ENCODE data around the gene CHCT1. TPM values are rescaled to one million over a fixed set of nuclear protein-coding genes. Genes with fewer than 3 reads are reported as not detected.
"Not testable (repeated sequence)": the region's sequence is repeated elsewhere in the genome, so short reads cannot be mapped to it uniquely, and the experiment has no call there.

Gene CHCT1
- total and polyA plus RNA-seq, 12 donors, result 0.37 to 0.41 TPM; not detected in 10

DNA sequence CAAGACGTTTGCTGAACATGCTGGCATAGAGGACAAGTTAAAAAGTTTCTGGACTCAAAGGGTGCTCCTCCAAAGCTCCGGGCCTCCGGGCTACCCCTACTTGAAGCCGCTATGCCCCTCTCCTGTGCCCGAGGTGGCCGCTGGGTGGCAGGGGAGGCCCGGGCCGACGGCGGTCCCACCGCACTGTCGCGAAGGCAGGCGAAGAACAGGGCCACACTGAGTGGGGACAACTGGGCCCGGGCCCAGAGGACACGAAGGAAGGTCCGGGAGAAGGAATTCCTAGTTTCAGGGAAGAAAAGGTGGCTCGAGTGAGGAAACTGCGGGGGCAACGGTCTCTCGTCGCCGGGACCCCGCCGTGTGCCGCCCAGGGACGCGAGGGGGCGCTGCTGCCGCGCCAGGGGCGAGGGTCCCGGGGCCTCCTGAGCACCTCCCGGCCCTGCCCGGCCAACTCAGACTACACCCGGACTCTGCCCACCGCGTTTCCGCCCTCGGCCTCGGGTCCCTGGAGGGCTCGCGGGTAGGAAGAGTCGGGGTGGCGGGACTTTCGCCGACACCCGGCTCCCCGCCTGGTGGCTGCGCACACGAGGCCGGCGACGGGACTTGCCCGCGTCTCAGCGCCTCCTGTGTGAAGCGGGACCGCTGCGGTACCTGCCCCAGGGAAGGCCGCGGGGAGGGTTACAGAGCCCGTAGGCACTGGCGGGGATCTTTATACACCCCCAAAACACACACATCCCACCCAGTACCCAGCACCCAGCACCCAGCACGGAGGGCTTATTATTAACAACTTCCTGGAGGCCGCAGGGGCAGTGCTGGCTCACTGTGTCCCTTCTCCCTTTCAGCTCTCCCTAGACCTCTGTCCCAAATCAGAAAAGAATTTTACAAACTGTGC, 772 bp upstream of the CHCT1 start:
- H3K9me3 ChIP-seq (replicated peaks in 1 of 3), result no peaks in the 10 kb centered on the region
- intact Hi-C loops (cut with DNase I), result loop anchor here in 1 of 2 donors (10.0 kb wide), 1 partner anchor 187 kb away; no protein-coding TSS in a partner anchor
- 1 to 5% (median 3%) methylated on average over 23 to 66 of the region's 66 CpGs for WGBS, 4 donors
- no peaks in the 10 kb centered on the region for H3K36me3 ChIP-seq (replicated peaks in 1 of 2)
- H3K27ac ChIP-seq, result peak overlapping the region in 2 of 5 donors; percentile 45 to 47
- H3K27me3 ChIP-seq, result no peaks in the 10 kb centered on the region
- peak; percentile 60 to 76 (median 75) for DNase-seq
- TF ChIP-seq CTCF (IDR thresholded peaks at IDR 0.05), result peak; percentile 77 to 98 (median 91)
- TF ChIP-seq POLR2A (IDR thresholded peaks at IDR 0.05), result peak in 1 of 2 donors; percentile 11
- peak overlapping the region in 3 of 4 donors; percentile 7 to 61 (median 33) for H3K4me3 ChIP-seq
- peaks cover 0 to 8% of the 10 kb centered on the region in 2 donors for H3K4me1 ChIP-seq (replicated peaks in 1 of 2)

GRCh38 chr17:60423865-60424264, 1.6 kb downstream of the CHCT1 start:
- Histone ChIP-seq H3K4me3 (no peak overlapping the region), H3K36me3 (replicated peaks in 1 of 2) (no peaks in the 10 kb centered on the region), H3K27ac (no peak overlapping the region), H3K9me3 (replicated peaks in 1 of 3) (no peaks in the 10 kb centered on the region), H3K4me1 (replicated peaks in 1 of 2) (peaks cover 0 to 8% of the 10 kb centered on the region in 2 donors), H3K27me3 (no peaks in the 10 kb centered on the region)
- DNase-seq, result no peak
- TF ChIP-seq POLR2A (IDR thresholded peaks at IDR 0.05) (no peak), CTCF (IDR thresholded peaks at IDR 0.05) (no peak)
- intact Hi-C loops (cut with DNase I), result loop anchor here in 1 of 2 donors (10.0 kb wide), 1 partner anchor 189 kb away; no protein-coding TSS in a partner anchor
- 81 to 91% (median 86%) methylated on average over 2 to 3 of the region's 3 CpGs for WGBS, 4 donors

- TF ChIP-seq POLR2A (IDR thresholded peaks at IDR 0.05), result no peak
- TF ChIP-seq CTCF (IDR thresholded peaks at IDR 0.05), result no peak
- H3K4me1 ChIP-seq (replicated peaks in 1 of 2), result peaks cover 0 to 8% of the 10 kb centered on the region in 2 donors
- DNase-seq, result no peak
- H3K36me3 ChIP-seq (replicated peaks in 1 of 2), result no peaks in the 10 kb centered on the region
- H3K4me3 ChIP-seq, result no peak overlapping the region
- H3K27ac ChIP-seq, result no peak overlapping the region
- intact Hi-C loops (cut with DNase I), result loop anchor here in 1 of 2 donors (10.0 kb wide), 1 partner anchor 191 kb away; no protein-coding TSS in a partner anchor
- no peaks in the 10 kb centered on the region for H3K9me3 ChIP-seq (replicated peaks in 1 of 3)
- WGBS, 4 donors, result 60 to 92% (median 90%) methylated on average over 2 to 6 of the region's 6 CpGs
- no peaks in the 10 kb centered on the region for H3K27me3 ChIP-seq
These were observed 3.3 kb downstream of the CHCT1 start for GRCh38 chr17:60425626-60426025.

GRCh38 chr17:60426596-60426995, 4.3 kb downstream of the CHCT1 start:
- H3K4me3 ChIP-seq, result no peak overlapping the region
- TF ChIP-seq CTCF (IDR thresholded peaks at IDR 0.05) (no peak), POLR2A (IDR thresholded peaks at IDR 0.05) (no peak)
- no peaks in the 10 kb centered on the region for H3K9me3 ChIP-seq (replicated peaks in 1 of 3)
- intact Hi-C loops (cut with DNase I), result loop anchor here in 1 of 2 donors (10.0 kb wide), 1 partner anchor 192 kb away; no protein-coding TSS in a partner anchor
- WGBS, 4 donors, result 82 to 92% (median 91%) methylated on average over 8 to 10 of the region's 10 CpGs
- no peak overlapping the region for H3K27ac ChIP-seq
- H3K27me3 ChIP-seq, result no peaks in the 10 kb centered on the region
- peaks cover 0 to under 1% of the 10 kb centered on the region in 2 donors for H3K4me1 ChIP-seq (replicated peaks in 1 of 2)
- peak in 1 of 7 donors; percentile 28 for DNase-seq
- H3K36me3 ChIP-seq (replicated peaks in 1 of 2), result no peaks in the 10 kb centered on the region

- 79 to 87% (median 81%) methylated on average over 6 of the region's 6 CpGs for WGBS, 4 donors
- not testable (repeated sequence) for H3K36me3 ChIP-seq (replicated peaks in 1 of 2)
These were observed 6.2 kb downstream of the CHCT1 start for GRCh38 chr17:60428491-60428890.

GRCh38 chr17:60430561-60430960, 8.3 kb downstream of the CHCT1 start:
- H3K4me3 ChIP-seq; H3K27me3 ChIP-seq; H3K9me3 ChIP-seq (replicated peaks in 1 of 3); H3K4me1 ChIP-seq (replicated peaks in 1 of 2); DNase-seq; H3K27ac ChIP-seq; H3K36me3 ChIP-seq (replicated peaks in 1 of 2): not testable (repeated sequence)
- WGBS, 4 donors, result 85 to 93% (median 91%) methylated on average over 7 of the region's 7 CpGs
- intact Hi-C loops (cut with DNase I), result loop anchor here (5.0 to 10.0 kb wide), 3 partner anchors 203 to 393 kb away; partner anchors contain the start of gene CA4 (in 2 of the 2)

More at GRCh38 chr17:60428491-60428890, 6.2 kb downstream of the CHCT1 start:
- not testable (repeated sequence) for DNase-seq; H3K4me3 ChIP-seq; H3K27me3 ChIP-seq; H3K27ac ChIP-seq; H3K9me3 ChIP-seq (replicated peaks in 1 of 3); H3K4me1 ChIP-seq (replicated peaks in 1 of 2)
- intact Hi-C loops (cut with DNase I), result loop anchor here in 1 of 2 donors (10.0 kb wide), 1 partner anchor 194 kb away; no protein-coding TSS in a partner anchor
